GM21515 (cell line): ENCODE measurements around the gene EXT2.

ENCODE experiments used
- ATAC-seq: cut with Tn5 transposase; IDR thresholded peaks from one replicate; pipeline ENCODE4 v1.9.1; 2021; ENCODE audit not compliant: unreplicated experiment

Gene EXT2

GRCh38 chr11:44198146-44198724, 102.8 kb downstream of the EXT2 start:
- ATAC-seq = no peak

- no peak for ATAC-seq
Observed at GRCh38 chr11:44199298-44199697, 103.8 kb downstream of the EXT2 start.

DNA sequence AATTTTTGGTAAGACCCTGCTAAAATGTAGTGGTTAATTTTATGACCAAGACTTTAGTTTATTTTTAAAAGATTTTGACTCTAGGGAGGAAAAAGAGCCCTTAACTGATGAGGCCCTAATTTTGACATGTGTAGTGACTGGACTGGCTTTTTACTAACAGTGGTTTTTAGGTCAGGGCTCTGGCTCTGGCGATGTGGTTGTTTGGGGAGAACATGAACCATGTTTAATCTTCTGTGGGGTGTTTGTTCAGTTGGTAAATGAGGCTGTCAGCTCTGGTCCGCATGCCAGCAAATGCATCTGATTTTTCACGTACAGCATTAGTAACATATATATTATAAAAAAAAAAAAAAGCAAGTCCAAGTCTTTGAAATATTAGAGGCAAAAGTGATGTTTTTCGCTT, 104.3 kb downstream of the EXT2 start:
- no peak for ATAC-seq

DNA sequence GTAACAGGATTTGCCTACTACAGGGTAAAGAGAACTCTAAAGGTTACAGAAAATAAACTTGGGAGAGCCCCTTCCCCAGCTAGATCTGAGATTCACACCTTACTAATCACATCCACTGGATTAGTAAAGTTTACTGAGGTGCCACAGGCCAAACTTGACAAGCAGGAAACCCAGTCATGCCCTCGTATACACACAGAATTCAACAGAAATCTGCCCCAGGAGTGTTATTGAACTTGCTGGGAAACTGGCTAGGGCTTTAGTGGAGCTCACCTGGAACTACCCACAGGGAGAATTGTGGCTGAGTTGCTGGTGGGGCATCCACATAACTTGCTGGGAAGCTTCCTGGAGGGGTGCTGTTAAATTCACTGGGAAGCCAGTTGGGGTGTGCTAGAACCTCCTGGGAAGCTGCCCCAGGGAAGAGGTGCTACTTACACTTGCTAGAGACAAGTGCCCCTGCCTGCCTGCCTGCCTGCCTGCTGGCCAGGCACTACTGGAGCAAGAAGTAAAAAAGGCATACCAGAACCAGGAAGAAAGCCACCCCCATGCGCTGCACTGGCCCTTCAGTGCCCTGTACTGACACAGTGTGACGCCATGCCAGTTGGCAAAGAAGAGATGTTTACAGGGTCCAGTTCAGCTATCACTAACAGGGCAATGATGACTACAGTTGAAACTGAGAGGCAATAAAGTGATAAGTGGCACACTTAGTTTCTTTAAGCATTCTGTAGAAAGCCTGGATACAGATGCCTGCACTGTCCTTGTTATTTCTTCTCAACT, 108.0 kb downstream of the EXT2 start:
- no peak for ATAC-seq

- ATAC-seq = no peak
Observed at GRCh38 chr11:44205352-44205751, 109.9 kb downstream of the EXT2 start.

- no peak for ATAC-seq
Observed at GRCh38 chr11:44205836-44206235, 110.4 kb downstream of the EXT2 start.

DNA sequence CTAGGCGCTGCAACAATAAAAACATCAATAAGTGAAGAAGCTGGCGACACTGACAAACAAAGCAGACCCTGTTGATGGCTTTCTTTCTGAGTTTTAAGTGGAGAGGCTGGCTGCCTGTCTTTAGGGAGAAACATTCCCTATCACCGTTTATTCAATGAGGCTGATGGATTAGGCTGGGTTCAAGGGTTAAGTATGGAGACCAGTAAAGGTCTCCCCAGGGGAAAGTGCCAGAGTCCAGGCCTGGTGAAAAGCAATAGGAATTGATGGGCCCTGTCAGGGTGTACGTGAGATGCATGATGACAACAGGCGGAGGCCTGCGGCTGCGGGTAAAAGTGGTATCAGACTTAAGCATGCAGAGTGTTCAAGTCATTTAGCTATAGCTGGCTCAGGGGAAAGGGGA, 111.8 kb downstream of the EXT2 start:
- ATAC-seq = no peak

DNA sequence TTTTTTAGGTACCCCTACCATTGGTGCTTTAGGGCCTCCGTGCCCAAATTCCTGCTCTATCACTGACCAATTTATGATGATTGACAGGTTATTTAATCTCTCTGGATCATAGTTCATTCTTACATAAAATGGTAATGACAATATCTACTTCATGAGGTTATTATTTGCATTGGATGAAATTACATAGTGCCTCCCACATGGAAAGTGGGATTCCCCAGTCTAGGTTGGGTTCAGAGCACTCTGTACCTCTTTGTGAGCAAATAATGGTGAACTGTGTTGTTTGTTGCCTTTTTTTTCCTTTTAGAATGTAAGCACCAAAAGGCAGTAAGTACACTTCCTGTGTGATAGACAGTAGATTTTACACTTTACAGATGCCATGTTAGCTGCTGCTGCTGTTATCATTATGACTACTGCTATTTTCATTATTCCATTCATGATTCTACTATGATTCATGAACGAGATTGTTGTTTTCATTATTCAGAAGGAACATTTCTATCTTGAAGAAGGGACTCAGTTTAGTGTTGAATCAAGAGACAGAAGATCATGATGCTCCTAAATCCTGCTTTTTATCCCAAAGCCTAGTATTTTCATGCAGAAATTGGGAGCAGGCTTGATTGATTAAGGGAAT, 113.6 kb downstream of the EXT2 start:
- ATAC-seq = no peak

GRCh38 chr11:44212128-44212527, 116.7 kb downstream of the EXT2 start:
- no peak for ATAC-seq

DNA sequence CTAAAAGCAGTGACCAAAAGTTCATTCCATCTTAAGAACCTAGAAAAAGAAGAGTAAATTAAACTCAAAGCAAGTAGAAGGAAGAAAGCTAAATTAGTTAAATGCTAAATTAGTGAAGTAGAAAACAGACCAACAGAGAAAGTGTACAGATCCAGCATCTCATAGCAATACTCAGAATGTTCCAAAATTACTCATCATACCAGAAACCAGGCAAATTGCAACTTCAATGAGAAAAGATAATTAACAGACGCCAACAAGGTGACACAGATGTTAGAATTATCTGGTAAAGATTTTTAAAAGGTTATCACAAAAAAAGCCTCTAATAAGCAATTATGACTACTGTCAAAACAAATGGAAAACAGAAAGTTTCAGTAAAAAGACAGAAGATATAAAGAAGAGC, 117.7 kb downstream of the EXT2 start:
- no peak for ATAC-seq

DNA sequence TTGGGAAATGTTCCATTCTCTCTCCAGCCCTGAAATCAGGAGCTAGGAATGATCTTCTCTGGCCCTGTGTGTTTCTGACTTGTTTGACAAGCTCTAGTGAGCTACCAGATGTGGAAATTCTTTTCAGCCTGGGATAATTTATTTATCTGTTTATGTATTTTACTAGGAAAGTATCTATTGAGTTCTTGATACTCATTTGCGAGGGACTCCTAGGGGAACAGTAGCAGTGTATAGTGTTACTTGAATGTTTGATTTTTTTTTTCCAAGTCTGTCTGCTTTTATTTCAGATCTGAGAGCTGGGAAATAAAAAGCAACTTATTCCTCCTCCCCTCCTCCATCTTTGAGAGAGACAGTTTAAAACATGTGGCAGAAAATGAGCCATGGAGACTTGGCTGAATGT, 122.0 kb downstream of the EXT2 start:
- no peak for ATAC-seq

DNA sequence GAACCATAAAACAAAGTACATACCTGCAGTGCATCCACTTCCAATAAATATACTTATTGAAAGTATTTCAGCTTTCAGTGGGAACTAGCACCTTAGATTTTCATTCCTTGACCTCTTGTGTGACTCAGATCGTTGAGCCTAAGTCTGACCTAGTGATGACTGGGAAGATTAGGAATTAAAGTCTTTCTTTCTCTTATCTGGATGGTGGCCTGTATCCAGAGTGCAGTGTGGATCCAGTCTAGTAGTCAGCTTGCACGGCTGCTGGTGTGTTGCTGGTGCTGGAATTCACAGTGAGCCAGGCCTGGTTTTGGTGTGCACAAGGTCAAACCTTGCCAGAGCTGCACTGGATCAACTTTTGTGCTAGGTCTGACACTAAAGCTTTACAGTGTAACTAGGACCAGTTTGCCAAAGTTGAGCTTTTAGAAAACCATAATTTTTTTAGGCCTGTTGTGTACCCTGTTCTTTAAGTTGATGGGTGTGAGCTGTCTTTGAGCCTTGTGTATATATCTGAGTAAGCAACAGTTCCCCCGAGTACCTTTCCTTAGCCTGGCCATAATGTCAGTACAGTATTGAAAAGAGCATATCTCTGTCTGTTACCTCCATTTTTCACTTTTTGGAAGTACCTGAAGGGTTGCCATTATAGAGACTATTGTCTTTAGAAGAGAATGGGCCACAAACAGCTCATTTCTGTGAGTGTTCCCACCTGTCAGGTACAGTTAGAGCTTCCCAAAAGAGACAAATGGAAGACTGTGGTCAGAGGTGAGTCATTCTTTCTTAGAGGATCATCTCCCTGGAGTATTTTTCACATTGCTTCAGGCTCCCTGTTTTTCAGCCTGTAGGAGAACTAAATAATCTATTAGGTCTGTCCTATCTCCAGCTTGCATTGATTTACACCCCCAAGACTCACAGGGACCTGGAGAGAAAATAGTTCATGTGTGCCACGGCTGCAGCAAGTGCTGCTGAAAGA, 124.6 kb downstream of the EXT2 start:
- ATAC-seq = no peak

- no peak for ATAC-seq
Observed at GRCh38 chr11:44221456-44221855, 126.0 kb downstream of the EXT2 start.

DNA sequence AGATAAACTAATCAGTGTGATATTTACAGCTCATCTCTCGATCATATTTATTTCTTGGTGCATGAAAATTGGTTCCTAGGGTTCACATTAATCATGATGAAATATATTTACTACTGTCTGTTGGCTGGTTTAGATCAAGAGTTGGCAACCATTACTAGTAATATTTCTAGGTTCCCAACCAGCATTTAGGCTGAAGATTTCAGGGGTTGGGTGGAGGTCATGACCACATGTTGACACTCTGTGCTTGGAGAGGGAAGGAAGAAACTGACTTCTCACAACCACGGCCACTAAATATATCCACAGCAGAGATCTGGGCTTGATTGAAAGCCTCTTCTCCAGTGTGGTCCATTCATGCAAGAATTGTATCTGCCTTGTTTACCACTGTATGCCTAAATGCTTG, 126.5 kb downstream of the EXT2 start:
- no peak for ATAC-seq

- ATAC-seq = no peak
Observed at GRCh38 chr11:44223238-44223637, 127.8 kb downstream of the EXT2 start.

DNA sequence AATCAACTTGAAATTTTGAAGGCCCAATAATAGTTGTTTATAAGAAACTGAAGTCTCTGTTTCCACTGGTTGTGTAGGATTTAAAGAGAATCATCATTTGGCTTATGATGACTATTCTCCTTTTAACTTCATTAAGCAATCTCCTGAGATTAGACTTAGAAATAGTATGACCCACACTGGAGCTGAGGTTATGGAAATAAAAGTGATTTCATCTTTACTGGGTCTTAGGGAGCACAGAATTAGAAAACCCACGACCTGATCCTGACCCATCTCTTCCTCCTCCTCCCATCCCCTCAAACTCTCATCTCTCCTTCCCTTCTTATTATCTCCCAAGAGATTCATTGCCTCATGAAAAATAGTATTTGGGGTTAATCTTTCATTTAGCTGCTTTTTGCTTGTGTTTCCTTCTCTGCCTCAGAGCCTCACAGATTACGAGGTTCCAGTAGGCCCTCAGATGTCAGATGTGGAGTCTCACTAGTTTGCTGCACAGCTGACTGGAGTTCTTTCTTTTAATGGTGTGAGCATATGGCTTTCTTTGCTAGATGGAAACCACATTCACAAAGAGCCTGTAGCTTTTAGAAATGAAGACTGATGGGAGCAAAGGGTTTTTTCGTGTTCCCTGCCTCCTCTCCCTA, 129.5 kb downstream of the EXT2 start:
- no peak for ATAC-seq

DNA sequence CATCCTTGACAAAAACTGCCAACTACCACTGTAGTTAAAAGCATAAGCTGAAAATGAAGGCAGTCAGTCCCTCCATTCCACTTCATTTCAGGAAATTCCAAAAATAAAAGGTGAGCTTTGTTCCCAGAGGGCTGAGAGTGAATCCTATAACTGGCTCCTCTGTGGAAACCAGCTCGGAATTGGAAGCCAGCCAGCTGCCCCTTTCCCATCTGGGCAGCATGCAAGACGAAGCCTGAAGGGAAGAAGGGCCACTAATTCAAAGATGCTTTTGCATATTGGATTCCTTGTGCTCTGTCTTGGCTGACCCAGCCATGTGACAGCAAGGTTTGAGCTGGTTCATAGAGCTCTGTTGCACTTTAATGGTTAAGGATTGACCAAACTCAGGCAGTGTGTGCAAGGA, 131.0 kb downstream of the EXT2 start:
- no peak for ATAC-seq

DNA sequence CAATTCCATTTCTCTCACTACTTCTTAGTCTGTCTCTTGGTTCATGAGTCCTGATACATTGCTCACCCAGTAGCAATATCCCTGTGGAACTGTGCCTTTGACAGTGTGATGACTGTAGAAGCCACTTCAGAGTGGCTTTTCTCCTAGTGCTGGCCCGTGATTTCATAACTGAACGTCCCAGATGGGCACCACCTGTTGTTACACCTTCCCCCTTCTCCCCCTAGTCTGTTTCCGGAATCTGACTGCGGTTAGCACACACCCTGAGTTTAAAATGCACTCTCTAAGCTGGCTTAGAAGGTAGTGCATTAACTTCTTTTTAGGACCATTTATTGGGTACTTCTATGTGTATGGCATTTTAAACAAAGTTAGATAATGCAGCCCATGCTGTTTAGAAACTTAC, 131.5 kb downstream of the EXT2 start:
- ATAC-seq = no peak

DNA sequence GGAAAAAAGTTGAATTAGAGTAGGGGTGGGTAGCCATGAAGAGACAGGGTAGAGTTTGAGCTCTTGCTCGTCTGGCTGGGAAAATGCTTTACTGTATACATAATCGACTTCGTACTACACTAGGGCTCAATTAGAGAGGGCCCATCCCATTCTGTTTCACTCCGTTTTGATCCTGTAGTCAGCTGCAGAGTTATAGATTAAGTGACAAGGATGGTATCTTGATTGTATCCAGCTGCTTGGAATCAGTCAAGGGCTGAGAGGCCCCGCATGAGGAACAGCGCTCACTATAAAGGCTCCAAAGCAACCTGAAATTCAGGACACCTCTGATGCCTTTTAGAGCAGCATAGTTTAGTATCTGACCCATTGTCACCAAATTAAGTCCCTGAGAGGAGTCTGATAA, 132.9 kb downstream of the EXT2 start:
- no peak for ATAC-seq

DNA sequence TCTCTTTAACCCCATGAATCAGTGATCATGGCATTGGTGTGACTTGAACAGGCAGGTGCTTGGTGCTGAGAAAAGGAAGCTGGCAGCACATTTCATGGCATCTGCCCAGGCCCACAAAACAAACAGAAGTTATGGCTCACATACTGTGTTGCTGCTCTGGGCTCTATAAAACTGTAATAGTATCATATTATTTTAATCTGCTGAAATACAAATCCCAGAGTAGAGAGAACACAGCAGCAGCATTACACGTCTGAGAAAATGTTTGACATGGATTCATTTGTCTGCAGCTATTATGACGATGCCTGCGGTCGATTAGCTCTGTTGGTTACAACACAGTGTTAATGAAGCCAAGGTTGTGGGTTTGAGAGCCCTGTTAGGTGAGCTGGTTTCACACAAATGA, 133.6 kb downstream of the EXT2 start:
- ATAC-seq = no peak

DNA sequence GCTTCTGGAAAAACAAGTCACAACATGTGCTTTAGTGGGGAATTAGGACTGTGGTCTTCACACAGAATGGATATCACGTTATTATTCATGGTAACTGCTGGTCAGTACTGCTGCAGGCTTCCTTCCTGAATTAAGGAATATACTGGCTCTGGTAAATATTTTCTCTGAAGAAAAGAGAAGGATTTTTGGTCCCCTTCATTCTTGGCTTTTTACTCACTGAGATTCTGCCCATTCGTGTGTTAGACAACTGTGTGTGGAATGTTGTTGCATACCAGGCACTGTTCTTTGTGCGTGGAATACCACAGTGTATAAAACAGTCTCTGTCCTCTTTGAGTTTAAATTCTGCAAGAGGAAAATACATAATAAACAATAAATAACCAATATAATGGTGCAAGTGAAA, 134.1 kb downstream of the EXT2 start:
- ATAC-seq = no peak
